ENCODE results near the gene TSHZ2. TPM values are rescaled to one million over a fixed set of nuclear protein-coding genes. Genes with fewer than 3 reads are reported as not detected.

The TSHZ2 gene, protein sequence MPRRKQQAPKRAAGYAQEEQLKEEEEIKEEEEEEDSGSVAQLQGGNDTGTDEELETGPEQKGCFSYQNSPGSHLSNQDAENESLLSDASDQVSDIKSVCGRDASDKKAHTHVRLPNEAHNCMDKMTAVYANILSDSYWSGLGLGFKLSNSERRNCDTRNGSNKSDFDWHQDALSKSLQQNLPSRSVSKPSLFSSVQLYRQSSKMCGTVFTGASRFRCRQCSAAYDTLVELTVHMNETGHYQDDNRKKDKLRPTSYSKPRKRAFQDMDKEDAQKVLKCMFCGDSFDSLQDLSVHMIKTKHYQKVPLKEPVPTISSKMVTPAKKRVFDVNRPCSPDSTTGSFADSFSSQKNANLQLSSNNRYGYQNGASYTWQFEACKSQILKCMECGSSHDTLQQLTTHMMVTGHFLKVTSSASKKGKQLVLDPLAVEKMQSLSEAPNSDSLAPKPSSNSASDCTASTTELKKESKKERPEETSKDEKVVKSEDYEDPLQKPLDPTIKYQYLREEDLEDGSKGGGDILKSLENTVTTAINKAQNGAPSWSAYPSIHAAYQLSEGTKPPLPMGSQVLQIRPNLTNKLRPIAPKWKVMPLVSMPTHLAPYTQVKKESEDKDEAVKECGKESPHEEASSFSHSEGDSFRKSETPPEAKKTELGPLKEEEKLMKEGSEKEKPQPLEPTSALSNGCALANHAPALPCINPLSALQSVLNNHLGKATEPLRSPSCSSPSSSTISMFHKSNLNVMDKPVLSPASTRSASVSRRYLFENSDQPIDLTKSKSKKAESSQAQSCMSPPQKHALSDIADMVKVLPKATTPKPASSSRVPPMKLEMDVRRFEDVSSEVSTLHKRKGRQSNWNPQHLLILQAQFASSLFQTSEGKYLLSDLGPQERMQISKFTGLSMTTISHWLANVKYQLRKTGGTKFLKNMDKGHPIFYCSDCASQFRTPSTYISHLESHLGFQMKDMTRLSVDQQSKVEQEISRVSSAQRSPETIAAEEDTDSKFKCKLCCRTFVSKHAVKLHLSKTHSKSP (N-terminal part only)
- 1 to 10 TPM; 1.0 to 3.5 (median 2.8) TPM for total RNA-seq

DNA sequence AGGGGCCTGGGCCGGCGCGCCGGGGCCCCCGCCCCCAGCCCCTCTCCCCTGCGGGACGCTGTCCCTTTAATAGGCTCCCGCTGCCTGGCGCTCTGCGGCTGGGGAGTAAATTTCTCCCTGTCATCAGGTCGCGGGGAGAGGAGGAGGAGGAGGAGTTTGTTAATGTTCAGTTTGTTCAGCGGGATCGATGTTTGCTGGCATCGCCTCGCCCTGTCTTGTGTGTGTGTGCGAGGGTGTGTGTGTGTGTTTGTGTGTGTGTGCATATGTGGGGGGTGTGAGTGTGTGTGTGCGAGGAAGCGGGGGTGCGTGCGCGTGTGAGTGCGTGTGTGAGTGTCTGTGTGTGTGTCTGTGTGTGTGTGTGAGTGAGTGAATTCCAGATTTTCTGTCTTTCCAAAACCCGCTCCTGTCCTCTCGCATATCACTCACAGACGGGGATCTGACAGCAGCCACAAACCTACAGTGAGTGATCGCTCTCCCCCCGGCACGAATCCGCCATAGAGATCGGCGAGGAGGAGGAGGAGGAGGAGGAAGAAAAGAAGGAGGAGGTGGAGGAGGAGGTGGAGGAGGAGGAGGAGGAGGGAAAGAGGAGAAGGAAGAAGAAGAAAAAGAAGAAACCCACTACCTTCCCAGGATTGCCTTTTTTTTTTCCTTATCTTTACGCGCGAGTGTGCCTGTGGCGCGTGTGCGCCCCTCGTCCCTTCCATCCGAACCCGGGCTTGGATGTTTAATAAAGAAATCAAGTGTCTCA, at the start of gene TSHZ2:
TSHZ2 (plus strand) TSS at position 169 of the 748 bp plus-strand sequence. CDS start 936 bp downstream, outside the sequence.
- peak within 1 kb of the TSS; percentile 53 to 59 (median 56) for H3K4me3 ChIP-seq
- TF ChIP-seq POLR2A (IDR thresholded peaks at IDR 0.05) (no peak), CTCF (IDR thresholded peaks at IDR 0.05 in 4 of 5, conservative IDR thresholded peaks at IDR 0.05 in 1 of 5) (no peak)
- in situ Hi-C loops (cut with MboI; ENCODE audit: low sequenced_read_pairs in 4 of 4) = no loop called here
- DNase-seq (peak; percentile 4 to 40), ATAC-seq (peak; percentile 12 to 51)
- no peaks in the 10 kb centered on the region for H3K4me1 ChIP-seq
- peaks cover 0 to 6% (median 0%) of the 10 kb centered on the region in 3 donors for H3K27me3 ChIP-seq
- intact Hi-C loops (cut with DNase I; ENCODE audit: low total_unique reads) = loop anchor here (10.0 kb wide), 1 partner anchor 62 kb away; no protein-coding TSS in a partner anchor
- no peaks in the 10 kb centered on the region for H3K36me3 ChIP-seq
- H3K27ac ChIP-seq = peak within 1 kb of the TSS; percentile 22 to 61 (median 54)
- H3K9me3 ChIP-seq = no peaks in the 10 kb centered on the region

GRCh38 chr20:52922436-52922835, 49.7 kb upstream of the TSHZ2 start:
- H3K4me1 ChIP-seq = no peaks in the 10 kb centered on the region
- no peaks in the 10 kb centered on the region for H3K36me3 ChIP-seq
- no peaks in the 10 kb centered on the region for H3K27me3 ChIP-seq
- H3K27ac ChIP-seq = no peak overlapping the region
- no peaks in the 10 kb centered on the region for H3K9me3 ChIP-seq
- H3K4me3 ChIP-seq = no peak overlapping the region
- DNase-seq = no peak
- ATAC-seq = no peak
- in situ Hi-C loops (cut with MboI; ENCODE audit: low sequenced_read_pairs in 4 of 4) (no loop called here), intact Hi-C loops (cut with DNase I; ENCODE audit: low total_unique reads) (no loop called here)
- TF ChIP-seq POLR2A (IDR thresholded peaks at IDR 0.05) = no peak
- TF ChIP-seq CTCF (IDR thresholded peaks at IDR 0.05 in 4 of 5, conservative IDR thresholded peaks at IDR 0.05 in 1 of 5) = no peak

- no peak for ATAC-seq
- H3K36me3 ChIP-seq = no peaks in the 10 kb centered on the region
- intact Hi-C loops (cut with DNase I; ENCODE audit: low total_unique reads) = no loop called here
- no peak for DNase-seq
- TF ChIP-seq CTCF (IDR thresholded peaks at IDR 0.05 in 4 of 5, conservative IDR thresholded peaks at IDR 0.05 in 1 of 5) = no peak
- TF ChIP-seq POLR2A (IDR thresholded peaks at IDR 0.05) = no peak
- H3K4me1 ChIP-seq = no peaks in the 10 kb centered on the region
- H3K27ac ChIP-seq = no peak overlapping the region
- H3K27me3 ChIP-seq = no peaks in the 10 kb centered on the region
- in situ Hi-C loops (cut with MboI; ENCODE audit: low sequenced_read_pairs in 4 of 4) = no loop called here
- H3K4me3 ChIP-seq = no peak overlapping the region
- no peaks in the 10 kb centered on the region for H3K9me3 ChIP-seq
Observed at GRCh38 chr20:52923123-52923937, 48.8 kb upstream of the TSHZ2 start.
